Measurements from ENCODE around the gene TTLL8.

DNA sequence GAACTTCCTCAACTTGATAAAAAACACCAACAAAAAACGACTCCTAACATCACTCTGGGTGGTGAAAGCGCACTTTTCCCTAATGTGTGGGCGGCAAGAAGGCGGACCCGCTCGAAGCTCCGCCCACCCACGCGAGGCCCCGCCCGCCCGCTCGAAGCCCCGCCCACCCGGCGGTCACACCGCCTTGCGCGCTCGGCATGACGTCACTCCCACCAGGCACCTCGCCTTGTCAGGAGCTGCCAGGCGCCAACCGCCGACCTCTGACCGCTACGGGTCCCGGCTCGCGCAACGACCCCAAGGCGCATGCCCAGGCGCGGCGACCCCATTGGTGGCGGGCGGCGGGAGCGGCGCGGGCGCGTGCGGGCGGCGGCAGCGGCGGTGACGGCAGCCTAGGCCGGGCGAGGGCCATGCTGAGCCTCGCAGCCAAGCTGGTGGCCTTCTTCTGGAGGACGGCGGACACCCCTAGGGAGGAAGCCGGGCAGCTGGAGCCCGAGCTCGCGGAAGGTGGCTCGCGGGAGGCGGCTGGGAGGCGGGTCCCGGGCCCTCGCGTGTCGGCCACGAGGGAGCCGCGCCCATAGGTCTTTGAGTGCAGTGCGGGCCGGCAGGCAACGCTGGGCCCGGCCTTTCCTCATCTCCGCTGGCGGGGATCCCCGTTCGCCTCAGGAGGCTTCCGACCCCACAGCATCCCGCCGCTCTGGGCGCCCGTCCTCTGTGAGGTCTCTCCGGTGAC is 31.7 kb upstream of the TTLL8 start, which contains the start of gene MOV10L1:
- TF ChIP-seq TARDBP (IDR thresholded peaks at IDR 0.05) (no peak), BHLHE40 (IDR thresholded peaks at IDR 0.05; ENCODE audit: borderline replicate concordance) (no peak), SP1 (IDR thresholded peaks at IDR 0.05) (no peak), LEF1 (IDR thresholded peaks at IDR 0.05; ENCODE audit: borderline replicate concordance) (no peak), FOXM1 (IDR thresholded peaks at IDR 0.05; ENCODE audit: borderline replicate concordance) (no peak), FOXA1 (IDR thresholded peaks at IDR 0.05) (no peak), ELF4 (IDR thresholded peaks at IDR 0.05) (no peak), ZNF384 (IDR thresholded peaks at IDR 0.05) (no peak), FOXK2 (IDR thresholded peaks at IDR 0.05) (no peak), SUZ12 (IDR thresholded peaks at IDR 0.05) (no peak), ARNT (IDR thresholded peaks at IDR 0.05) (no peak), CTBP1 (IDR thresholded peaks at IDR 0.05; ENCODE audit: borderline replicate concordance) (no peak), NFRKB (IDR thresholded peaks at IDR 0.05) (no peak)
